BE2C (cell line): Measurements from ENCODE around the gene STXBP5.

ENCODE experiments used
- DNase-seq: peaks from one replicate; pipeline ENCODE4 v3.0.0-alpha.2; 2020
- H3K27me3 ChIP-seq: fragments of 250-450 bp; sonication (Bioruptor Pico); 2 replicates; pipeline ENCODE4 v1.5.1; 2020; ENCODE audit warnings: mild to moderate bottlenecking
- H3K36me3 ChIP-seq: fragments of 250-450 bp; sonication (Bioruptor Pico); 2 replicates; pipeline ENCODE4 v1.5.1; 2020; ENCODE audit warnings: mild to moderate bottlenecking
- H3K4me1 ChIP-seq: fragments of 250-450 bp; sonication (Bioruptor Pico); 2 replicates; pipeline ENCODE4 v1.5.1; 2020
- H3K4me3 ChIP-seq: 2 replicates; pipeline ENCODE4 v1.5.1; 2011; ENCODE audit warnings: low read depth, low read length
- H3K9me3 ChIP-seq: fragments of 250-450 bp; sonication (Bioruptor Pico); 2 replicates; pipeline ENCODE4 v1.5.1; 2020
- CTCF ChIP-seq: IDR thresholded peaks from 2 replicates; pipeline ENCODE4 v1.5.1; 2012; ENCODE audit warnings: mild to moderate bottlenecking, low read depth, low read length

Gene STXBP5

GRCh38 chr6:147401779-147402178 is 197.6 kb downstream of the STXBP5 start:
- no peaks in the 10 kb centered on the region for H3K27me3 ChIP-seq
- no peak for TF ChIP-seq CTCF
- H3K36me3 ChIP-seq = no peaks in the 10 kb centered on the region
- no peak overlapping the region for H3K4me3 ChIP-seq
- no peaks in the 10 kb centered on the region for H3K9me3 ChIP-seq
- H3K4me1 ChIP-seq = no peaks in the 10 kb centered on the region
- DNase-seq = no peak

GRCh38 chr6:147406783-147407182 is 202.6 kb downstream of the STXBP5 start:
- DNase-seq = no peak
- Histone ChIP-seq H3K36me3 (no peaks in the 10 kb centered on the region), H3K4me1 (no peaks in the 10 kb centered on the region), H3K9me3 (no peaks in the 10 kb centered on the region), H3K27me3 (no peaks in the 10 kb centered on the region), H3K4me3 (no peak overlapping the region)
- no peak for TF ChIP-seq CTCF

GRCh38 chr6:147407571-147407970 is 203.4 kb downstream of the STXBP5 start:
- H3K27me3 ChIP-seq = no peaks in the 10 kb centered on the region
- no peaks in the 10 kb centered on the region for H3K9me3 ChIP-seq
- no peaks in the 10 kb centered on the region for H3K36me3 ChIP-seq
- no peak overlapping the region for H3K4me3 ChIP-seq
- TF ChIP-seq CTCF = no peak
- DNase-seq = no peak
- no peaks in the 10 kb centered on the region for H3K4me1 ChIP-seq

- Histone ChIP-seq H3K27me3 (no peaks in the 10 kb centered on the region), H3K4me3 (no peak overlapping the region), H3K4me1 (no peaks in the 10 kb centered on the region), H3K36me3 (no peaks in the 10 kb centered on the region), H3K9me3 (no peaks in the 10 kb centered on the region)
- no peak for DNase-seq
- no peak for TF ChIP-seq CTCF
Observed at GRCh38 chr6:147416622-147417021, 212.4 kb downstream of the STXBP5 start.

- no peak for DNase-seq
- Histone ChIP-seq H3K27me3 (no peaks in the 10 kb centered on the region), H3K36me3 (no peaks in the 10 kb centered on the region), H3K4me1 (no peaks in the 10 kb centered on the region), H3K9me3 (no peaks in the 10 kb centered on the region), H3K4me3 (no peak overlapping the region)
- no peak for TF ChIP-seq CTCF
Observed at GRCh38 chr6:147417954-147418353, 213.7 kb downstream of the STXBP5 start.

GRCh38 chr6:147418523-147418922 is 214.3 kb downstream of the STXBP5 start:
- no peak for DNase-seq
- H3K36me3 ChIP-seq = no peaks in the 10 kb centered on the region
- no peaks in the 10 kb centered on the region for H3K4me1 ChIP-seq
- TF ChIP-seq CTCF = no peak
- H3K27me3 ChIP-seq = no peaks in the 10 kb centered on the region
- no peak overlapping the region for H3K4me3 ChIP-seq
- H3K9me3 ChIP-seq = no peaks in the 10 kb centered on the region
